Embryonic facial prominence (tissue), 1 donor: ENCODE results near the gene MZB1.
A peak's percentile ranks its signal among the peaks of the same experiment; 100 is the strongest.
"Not testable (repeated sequence)": the region's sequence is repeated elsewhere in the genome, so short reads cannot be mapped to it uniquely, and the experiment has no call there.

Source experiments
- DNase-seq: peaks from one replicate; pipeline ENCODE4 v3.0.0-alpha.2; 2016; ENCODE audit errors: extremely low spot score

Gene MZB1

DNA sequence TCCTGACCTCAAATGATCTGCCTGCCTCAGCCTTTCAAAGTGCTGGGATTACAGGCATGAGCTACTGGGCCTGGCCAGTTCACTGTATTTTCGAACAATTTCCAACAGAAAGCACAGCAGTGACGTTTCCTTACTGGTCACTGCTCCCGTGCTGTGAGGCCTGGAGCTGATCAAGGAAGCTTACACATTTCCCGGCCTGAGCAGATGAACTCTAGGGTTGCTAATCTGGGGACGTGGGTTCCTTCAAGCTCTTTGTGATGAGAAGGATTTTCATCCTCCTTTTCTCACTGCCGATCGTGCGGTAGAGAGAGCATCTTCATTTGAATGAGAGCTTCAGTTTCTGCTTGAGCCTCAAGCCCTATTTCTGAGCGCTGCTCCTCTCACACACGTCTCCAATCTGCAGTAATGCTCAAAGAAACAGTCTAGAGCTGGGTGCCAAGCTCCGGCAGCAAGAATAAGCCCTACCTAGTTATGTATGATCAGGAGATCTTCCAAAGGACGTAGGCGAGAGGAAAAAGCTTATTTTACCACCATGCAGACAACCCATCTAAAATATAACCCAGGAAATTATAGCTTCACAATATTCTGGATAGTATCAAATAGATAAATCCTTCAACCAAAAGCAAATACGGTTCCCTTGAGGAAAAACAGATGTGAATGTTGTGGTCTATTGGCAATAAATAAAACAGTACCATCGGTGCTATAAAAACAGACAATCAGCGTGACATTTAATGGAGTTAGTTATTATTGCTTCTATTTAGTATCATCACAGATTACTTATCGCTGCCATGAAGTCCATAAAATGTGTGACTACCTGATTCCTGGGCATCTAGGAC, 21.5 kb upstream of the MZB1 start:
- no peak for DNase-seq

GRCh38 chr5:139410121-139410992, 20.6 kb upstream of the MZB1 start:
- DNase-seq = no peak

DNA sequence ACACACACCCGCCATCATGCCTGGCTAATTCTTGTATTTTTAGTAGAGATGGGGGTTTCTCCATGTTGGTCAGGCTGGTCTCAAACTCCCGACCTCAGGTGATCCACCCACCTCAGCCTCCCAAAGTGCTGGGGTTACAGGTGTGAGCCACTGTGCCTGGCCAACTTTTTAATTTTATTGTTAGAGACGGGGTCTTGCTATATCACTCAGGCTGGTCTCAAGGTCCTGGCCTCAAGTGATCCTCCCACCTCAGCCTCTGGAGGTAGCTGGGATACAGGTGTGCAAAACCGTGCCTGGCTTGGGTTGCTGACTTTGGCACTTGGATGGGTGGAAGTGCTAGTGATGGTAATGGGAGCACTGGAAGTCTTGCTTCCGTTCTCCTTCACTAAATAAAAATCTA, 19.4 kb upstream of the MZB1 start:
- DNase-seq = not testable (repeated sequence)

DNA sequence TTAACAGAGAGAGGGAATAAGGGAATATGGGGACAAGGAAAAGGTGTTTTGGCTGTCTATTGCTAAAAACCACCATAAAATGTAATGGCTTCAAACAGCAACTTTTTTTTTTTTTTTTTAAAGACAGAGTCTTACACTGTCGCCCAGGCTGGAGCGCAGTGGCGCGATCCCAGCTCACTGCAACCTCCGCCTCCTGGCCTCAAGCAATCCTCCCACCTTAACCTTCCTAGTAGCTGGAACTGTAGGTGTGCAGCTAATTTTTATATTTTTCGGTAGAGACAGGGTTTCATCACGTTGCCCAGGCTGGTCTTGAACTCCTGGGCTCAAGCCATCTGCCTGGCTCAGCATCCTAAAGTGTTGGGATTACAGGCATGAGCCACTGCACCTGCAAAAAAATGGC, 18.5 kb upstream of the MZB1 start:
- no peak for DNase-seq

DNA sequence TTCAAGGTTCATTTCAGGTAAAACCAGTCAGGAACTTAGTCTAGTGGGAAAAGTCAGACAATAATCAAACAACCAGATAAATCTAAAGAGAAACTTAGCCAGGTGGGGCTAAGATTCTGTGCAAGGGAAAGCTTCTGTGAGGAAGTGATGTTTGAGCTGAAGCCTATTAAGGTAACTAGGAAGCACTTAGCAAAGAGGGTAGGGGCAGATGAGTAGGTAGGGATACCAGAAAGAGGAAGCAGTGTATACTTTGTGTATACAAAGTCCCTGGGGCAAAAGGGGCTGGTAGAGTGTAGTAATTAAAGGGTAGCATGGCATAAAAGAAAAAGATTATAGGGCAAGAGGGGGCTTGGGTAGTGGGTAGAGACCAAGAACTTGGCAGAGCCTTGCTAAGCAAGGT, 17.8 kb upstream of the MZB1 start:
- DNase-seq = no peak

GRCh38 chr5:139406963-139407362, 17.2 kb upstream of the MZB1 start:
- DNase-seq = no peak

DNA sequence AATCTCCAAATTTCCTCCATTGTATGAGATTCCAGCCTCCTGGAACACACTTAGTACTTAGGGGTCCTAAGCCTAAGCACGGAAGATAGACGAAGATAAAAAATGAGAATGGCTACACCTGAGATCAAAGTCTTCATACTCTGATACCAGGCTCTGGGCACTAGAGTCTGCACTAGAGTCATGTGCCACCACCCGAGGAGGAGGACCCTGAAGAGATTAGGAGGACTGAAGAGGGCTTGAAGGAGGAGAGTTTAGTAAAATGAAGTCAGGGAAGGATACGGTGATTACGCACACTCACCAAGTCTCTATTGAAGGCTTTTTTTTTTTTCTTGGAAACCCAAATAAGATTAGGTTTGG, 14.7 kb upstream of the MZB1 start:
- DNase-seq = no peak

DNA sequence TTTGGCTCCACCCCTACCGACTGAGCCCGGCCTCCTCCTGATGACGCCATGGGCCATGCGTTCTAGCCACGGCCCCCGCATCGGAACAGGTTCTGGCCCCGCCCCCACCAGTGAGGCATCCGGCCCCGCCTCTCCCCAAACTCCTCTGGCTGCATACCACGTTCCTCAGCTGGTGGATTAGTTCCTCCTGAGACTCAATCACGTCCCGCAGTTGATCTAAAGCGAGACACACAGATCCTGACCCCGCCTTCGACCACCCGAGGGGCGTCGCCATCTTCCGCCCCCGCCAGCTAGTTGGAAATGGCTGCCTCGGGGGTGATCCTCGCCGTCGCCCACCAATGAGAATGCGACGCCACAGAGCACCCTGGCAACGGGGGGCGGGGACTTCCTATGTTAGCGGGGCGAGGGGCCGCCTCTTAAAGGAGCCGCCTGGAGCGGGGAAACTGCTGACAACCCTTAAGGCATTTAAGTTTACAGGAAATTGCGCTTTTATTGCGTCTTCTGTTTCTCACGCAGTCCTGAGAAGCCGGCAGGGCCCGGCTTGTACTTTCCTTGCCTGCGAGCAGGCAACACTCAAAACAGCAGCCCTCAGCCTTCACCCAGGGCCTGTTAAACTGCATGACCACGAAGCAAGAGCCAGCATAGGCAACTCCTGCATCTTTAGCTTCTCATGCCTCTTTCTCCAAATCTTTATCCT, 14.2 kb upstream of the MZB1 start, which contains the start of gene SPATA24:
Gene SPATA24 (minus strand): TSS at position 303 of the 697 bp plus-strand sequence. CDS start 29 bp downstream, at position 274.
- peak; percentile 94 for DNase-seq

GRCh38 chr5:139403418-139403786, 13.7 kb upstream of the MZB1 start:
- no peak for DNase-seq

DNA sequence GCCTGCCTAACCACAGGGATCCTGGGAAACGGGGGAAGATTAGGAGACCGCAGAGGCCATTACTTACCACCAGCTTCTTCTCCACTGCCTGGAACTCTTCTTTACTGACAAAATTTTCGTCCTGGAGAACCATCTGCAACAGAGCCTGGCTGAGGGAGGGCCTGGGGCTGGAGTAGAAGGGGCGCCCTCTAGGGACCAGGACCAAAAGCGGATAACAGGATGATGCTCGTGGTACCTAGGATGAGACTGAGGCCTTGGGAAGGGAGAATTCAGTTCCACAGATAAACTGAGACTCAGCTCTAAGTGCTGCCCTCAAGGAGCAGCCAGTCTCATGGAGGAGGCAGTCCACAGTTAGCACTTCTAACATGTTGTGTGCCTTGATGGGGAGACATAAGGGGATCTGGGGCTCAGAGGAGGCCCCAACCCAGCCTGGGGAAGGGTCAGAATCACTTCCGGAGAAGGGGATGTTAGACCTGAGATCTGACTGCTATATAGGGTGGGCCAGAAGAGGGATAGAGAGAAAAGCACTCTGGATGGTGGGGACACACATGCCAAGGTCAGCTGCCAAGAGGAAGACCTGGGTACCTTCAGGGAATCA, 12.9 kb upstream of the MZB1 start:
- DNase-seq = no peak

- no peak for DNase-seq
Observed at GRCh38 chr5:139401546-139401945, 11.8 kb upstream of the MZB1 start.

DNA sequence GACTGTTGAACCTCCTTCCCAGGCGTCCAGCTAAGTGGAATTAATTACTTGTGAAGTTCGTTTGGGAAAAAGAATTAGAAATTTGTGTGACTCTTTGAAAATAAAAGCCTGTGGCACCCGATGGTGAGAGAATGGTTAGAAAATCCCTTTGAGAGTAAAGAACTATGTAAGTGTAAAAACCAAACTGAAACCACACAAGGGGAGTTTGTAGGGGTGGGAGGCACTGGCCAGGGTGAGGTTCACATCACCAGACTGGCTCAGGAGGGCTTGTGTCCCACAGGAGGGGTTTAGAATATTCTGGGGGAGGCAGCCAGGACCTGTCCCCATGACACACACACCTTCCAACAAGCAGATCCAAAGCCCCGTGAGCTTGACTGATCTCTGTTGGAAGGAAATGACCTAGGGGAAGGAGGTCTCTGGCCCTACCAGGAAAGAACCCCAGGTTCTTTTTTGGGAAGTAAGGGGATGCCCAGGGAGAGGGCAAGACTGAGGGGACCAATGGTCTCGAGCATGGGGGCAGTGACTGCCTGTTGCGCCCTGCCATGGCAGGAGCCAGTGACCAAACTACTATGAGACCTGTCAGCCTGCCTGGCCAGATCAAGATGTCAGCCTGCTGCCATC, 9.9 kb upstream of the MZB1 start:
- no peak for DNase-seq

DNA sequence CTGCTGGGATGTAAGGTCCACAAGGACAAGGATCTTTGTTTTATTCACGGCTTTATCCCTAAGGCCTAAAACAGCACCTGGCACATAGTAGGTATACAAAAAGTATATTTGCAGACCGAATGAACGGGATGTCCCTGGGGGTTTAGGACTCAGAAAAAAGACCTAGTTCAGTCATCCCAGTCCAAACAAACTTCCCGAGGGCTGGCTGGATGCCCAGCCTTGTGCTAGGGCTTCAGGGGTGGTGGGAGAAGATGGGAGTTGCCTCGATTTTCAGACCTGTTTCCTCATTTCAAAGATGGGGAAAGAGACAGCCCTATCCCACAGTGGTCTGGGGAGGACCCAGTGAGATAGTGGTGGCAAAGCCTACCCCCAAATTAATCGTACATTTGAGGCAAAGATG, 8.2 kb upstream of the MZB1 start:
- no peak for DNase-seq

GRCh38 chr5:139396691-139397090, 7.0 kb upstream of the MZB1 start:
- no peak for DNase-seq

DNA sequence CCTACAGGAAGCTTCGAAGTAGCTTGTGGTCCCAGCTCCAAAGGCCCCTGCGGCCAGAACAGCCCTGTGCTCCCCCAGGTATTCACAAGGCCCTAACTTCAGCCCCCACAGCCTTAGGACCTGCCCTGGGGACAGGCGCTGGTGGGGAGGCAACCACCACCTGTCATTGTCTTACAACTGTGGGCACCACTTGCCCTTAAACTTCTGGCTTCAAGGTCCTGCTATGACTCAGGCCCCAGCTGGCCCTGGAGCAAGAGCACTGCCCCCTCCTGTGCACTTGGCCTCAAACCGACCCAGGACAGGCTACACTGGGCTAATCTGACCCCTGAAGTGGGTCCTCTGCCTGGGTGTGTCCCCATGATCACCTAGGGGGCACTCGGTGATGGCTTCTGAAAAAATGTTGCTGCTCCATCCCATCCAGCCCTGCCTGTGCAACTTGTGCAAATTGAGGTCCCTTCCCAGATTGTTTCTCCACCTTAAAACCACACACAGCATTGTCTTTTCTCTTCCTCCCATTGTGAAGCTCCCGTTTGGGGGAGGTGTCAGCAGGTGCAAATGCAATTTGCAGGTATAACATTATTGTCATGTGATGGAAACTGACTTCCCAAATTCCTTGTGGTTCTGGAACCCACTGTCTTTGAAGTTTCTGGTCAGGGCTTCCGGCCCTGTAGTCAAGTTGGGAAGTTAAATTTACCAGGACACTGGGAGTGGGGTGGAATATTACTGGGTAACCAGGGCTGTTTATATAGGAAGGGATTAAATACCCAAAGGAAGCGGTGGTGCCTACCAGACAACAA, 6.3 kb upstream of the MZB1 start:
- DNase-seq = no peak

GRCh38 chr5:139394654-139395566, 5.2 kb upstream of the MZB1 start, which contains the start of gene PROB1:
PROB1 (minus strand) TSS chr5:139395104; CDS start chr5:139395081, 23 bp downstream.
- no peak for DNase-seq

DNA sequence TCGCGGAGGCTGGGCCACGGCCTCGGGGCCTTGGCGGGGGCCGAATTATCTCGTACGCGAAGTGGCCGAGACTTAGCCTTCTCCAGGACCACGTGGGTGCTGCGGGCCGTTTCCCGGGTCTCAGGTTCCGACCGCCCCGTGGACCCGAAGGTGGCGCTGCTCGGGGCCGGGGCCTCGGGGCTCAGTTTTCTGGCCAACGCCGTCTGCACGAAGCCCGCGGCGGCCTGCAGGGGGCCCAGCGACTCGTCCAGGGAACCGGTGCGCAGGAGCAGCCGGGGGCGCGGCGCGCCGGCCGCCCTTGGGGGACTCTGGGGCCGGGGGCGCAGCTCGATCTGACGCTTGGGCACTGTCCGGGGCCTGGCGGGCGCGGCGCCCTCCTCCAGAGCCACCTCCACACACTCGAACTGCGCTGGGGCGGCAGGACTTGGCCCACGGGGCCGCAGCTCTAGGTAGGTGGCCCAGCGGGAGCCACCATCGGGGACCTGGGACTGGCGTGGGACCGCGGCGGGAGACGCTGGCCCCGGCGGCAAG, 4.5 kb upstream of the MZB1 start:
- DNase-seq = no peak

- DNase-seq = no peak
Observed at GRCh38 chr5:139393497-139394122, 3.9 kb upstream of the MZB1 start.
